ENCODE measurements around the gene BRPF3. TPM values are rescaled to one million over a fixed set of nuclear protein-coding genes. Genes with fewer than 3 reads are reported as not detected.

BRPF3 gene
- total RNA-seq, 1 experiment from 2014 or later: 43.4 TPM

DNA sequence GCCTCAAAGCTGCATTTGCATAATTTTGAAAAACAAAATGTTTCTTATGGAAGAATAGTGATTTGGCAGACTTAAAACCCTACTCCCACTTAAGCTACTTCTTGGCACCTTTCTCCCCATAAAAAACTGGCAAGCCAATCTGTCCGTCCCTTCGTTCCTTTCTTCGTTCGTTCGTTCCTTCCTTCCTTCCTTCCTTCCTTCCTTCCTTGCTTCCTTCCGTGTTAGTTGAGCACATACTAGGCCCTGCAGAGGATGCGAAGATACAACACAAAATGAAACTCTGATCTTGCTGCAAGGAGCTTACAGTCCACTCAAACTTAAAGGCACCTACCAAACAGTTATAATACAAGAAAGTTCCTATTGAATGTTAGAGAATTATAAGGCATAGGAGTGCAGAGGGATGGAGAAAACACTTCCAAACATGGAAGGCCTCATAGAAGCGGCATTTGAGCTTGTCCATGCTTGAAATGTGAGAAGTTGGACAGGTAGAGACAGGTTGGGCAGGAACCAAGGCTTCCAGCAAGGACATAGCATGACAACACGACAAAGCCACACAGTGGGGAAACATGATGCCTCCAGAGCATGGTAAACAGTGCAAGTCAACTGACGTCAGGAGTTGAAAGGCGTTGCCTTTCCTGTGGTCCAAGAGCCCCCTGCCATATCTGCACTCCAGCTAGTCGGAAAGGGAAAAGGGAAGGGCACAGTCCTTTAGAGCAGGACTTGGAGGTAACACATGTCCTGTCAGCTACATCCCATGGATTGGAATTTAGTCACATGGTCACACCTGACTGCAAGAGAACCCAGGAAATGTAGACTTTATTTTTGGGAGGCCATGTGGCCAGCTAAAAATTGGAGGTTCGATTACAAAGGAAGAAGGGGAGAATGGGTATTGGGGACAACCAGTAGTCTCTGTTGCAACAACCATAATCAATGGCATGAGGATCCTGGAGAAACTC lies 80.3 kb downstream of the BRPF3 start:
- H3K9me3 ChIP-seq (ENCODE audit: control insufficient read depth, low read depth, low read length): no peaks in the 10 kb centered on the region
- H3K27me3 ChIP-seq (ENCODE audit: insufficient read depth, low read length): no peaks in the 10 kb centered on the region; the same call in 1 of the 2 replicates
- H2BK120ac ChIP-seq (ENCODE audit: low read depth, low read length, poor library complexity, severe bottlenecking): no peak overlapping the region
- H3K56ac ChIP-seq (ENCODE audit: insufficient read length, low read depth, low read length): no peak overlapping the region
- no peak overlapping the region for H2BK20ac ChIP-seq (ENCODE audit: low read depth, low read length, poor library complexity, severe bottlenecking)
- no peak overlapping the region for H2BK12ac ChIP-seq (ENCODE audit: insufficient read length, low read depth, low read length)
- no peak overlapping the region for H3T11ph ChIP-seq (ENCODE audit: low read length)
- no peak overlapping the region for H4K5ac ChIP-seq (ENCODE audit: insufficient read length, low read depth, low read length)
- Mint-ChIP-seq H3K27me3 (ENCODE audit: low read depth) (peaks cover 6% of the 10 kb centered on the region), H3K4me1 (peaks cover 0 to 5% of the 10 kb centered on the region in 2 experiments; a peak in 2 of 4 replicates), H3K4me3 (no peak overlapping the region), H3K27ac (no peak overlapping the region), H3K9me3 (no peaks in the 10 kb centered on the region; a peak in 1 of 5 replicates), H3K36me3 (ENCODE audit: insufficient read depth in 1 of 3, low read depth in 3 of 3) (no peaks in the 10 kb centered on the region)
- H2BK5ac ChIP-seq (ENCODE audit: insufficient read length, low read length): no peak overlapping the region
- no peak overlapping the region for H3K4me2 ChIP-seq (ENCODE audit: insufficient read depth, insufficient read length, low read length)
- no peak overlapping the region for H3K9ac ChIP-seq (ENCODE audit: extremely low read depth, insufficient read length, low read length)
- no peaks in the 10 kb centered on the region for H3K79me2 ChIP-seq (ENCODE audit: insufficient read depth, low read length)
- H3K23ac ChIP-seq (ENCODE audit: insufficient read length, low read depth, low read length): no peak overlapping the region
- H3K18ac ChIP-seq (ENCODE audit: insufficient read length, low read depth, low read length): no peak overlapping the region
- no peak overlapping the region for H3K14ac ChIP-seq (ENCODE audit: insufficient read depth, low read length)
- no peak overlapping the region for H3K27ac ChIP-seq (ENCODE audit: insufficient read length, low read depth, low read length)
- H4K20me1 ChIP-seq (ENCODE audit: control insufficient read depth, insufficient read depth, insufficient read length): no peaks in the 10 kb centered on the region
- H3K4ac ChIP-seq (ENCODE audit: low read depth, low read length): no peak overlapping the region
- no peak overlapping the region for H2BK15ac ChIP-seq (ENCODE audit: low read depth, low read length)
- H4K91ac ChIP-seq (ENCODE audit: insufficient read length, low read depth, low read length): no peak overlapping the region
- WGBS (ENCODE audit: extremely low coverage, insufficient read length, low lambda C conversion rate): no CpG with 5 or more reads among the region's 13 CpGs
- TF ChIP-seq, protein P1, sequence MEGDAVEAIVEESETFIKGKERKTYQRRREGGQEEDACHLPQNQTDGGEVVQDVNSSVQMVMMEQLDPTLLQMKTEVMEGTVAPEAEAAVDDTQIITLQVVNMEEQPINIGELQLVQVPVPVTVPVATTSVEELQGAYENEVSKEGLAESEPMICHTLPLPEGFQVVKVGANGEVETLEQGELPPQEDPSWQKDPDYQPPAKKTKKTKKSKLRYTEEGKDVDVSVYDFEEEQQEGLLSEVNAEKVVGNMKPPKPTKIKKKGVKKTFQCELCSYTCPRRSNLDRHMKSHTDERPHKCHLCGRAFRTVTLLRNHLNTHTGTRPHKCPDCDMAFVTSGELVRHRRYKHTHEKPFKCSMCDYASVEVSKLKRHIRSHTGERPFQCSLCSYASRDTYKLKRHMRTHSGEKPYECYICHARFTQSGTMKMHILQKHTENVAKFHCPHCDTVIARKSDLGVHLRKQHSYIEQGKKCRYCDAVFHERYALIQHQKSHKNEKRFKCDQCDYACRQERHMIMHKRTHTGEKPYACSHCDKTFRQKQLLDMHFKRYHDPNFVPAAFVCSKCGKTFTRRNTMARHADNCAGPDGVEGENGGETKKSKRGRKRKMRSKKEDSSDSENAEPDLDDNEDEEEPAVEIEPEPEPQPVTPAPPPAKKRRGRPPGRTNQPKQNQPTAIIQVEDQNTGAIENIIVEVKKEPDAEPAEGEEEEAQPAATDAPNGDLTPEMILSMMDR (conservative IDR thresholded peaks at IDR 0.05): no peak
- H3K79me1 ChIP-seq (ENCODE audit: insufficient read depth, low read depth, low read length, poor library complexity, severe bottlenecking): no peaks in the 10 kb centered on the region
- no peaks in the 10 kb centered on the region for H3K4me1 ChIP-seq (ENCODE audit: insufficient read depth, low read length)
- no peaks in the 10 kb centered on the region for H3K23me2 ChIP-seq (ENCODE audit: insufficient read length, low read depth, low read length, poor library complexity, severe bottlenecking)
- no peak overlapping the region for H4K8ac ChIP-seq (replicated peaks; ENCODE audit: insufficient read length, low read depth, low read length)
- no peak overlapping the region for H2AFZ ChIP-seq (ENCODE audit: low read length)
- no peak for DNase-seq
- no peak overlapping the region for H2AK5ac ChIP-seq (ENCODE audit: insufficient read length, low read length)

All from H9 (cell line).